ENCODE measurements around the gene WNT3.

DNA sequence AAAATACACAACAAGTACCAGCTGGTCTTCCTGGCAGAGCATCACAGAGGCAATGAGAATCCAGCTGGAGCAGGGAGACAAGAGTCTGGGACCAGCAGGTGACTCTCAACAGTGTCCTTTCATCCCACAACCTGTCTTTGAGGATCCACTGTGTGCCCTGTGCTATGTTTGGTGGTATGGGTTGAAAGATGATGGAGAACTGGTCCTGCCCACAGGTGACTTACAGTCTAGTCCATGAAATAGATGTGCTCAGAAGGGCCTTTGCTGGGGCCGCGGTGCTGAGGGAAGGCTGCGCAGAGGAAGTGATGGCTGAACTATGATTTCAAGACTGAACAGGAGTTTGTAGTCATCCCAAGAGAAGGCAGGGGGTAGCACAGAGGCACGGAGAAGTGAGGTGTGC is 17.9 kb downstream of the WNT3 start:
- TF ChIP-seq, protein P1, sequence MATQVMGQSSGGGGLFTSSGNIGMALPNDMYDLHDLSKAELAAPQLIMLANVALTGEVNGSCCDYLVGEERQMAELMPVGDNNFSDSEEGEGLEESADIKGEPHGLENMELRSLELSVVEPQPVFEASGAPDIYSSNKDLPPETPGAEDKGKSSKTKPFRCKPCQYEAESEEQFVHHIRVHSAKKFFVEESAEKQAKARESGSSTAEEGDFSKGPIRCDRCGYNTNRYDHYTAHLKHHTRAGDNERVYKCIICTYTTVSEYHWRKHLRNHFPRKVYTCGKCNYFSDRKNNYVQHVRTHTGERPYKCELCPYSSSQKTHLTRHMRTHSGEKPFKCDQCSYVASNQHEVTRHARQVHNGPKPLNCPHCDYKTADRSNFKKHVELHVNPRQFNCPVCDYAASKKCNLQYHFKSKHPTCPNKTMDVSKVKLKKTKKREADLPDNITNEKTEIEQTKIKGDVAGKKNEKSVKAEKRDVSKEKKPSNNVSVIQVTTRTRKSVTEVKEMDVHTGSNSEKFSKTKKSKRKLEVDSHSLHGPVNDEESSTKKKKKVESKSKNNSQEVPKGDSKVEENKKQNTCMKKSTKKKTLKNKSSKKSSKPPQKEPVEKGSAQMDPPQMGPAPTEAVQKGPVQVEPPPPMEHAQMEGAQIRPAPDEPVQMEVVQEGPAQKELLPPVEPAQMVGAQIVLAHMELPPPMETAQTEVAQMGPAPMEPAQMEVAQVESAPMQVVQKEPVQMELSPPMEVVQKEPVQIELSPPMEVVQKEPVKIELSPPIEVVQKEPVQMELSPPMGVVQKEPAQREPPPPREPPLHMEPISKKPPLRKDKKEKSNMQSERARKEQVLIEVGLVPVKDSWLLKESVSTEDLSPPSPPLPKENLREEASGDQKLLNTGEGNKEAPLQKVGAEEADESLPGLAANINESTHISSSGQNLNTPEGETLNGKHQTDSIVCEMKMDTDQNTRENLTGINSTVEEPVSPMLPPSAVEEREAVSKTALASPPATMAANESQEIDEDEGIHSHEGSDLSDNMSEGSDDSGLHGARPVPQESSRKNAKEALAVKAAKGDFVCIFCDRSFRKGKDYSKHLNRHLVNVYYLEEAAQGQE (IDR thresholded peaks at IDR 0.05), result no peak
- TF ChIP-seq YY1 (IDR thresholded peaks at IDR 0.05) (no peak), NR2F2 (IDR thresholded peaks at IDR 0.05) (no peak), JUND (IDR thresholded peaks at IDR 0.05) (no peak), TAF1 (conservative IDR thresholded peaks at IDR 0.05) (no peak)
- TF ChIP-seq, protein P2, sequence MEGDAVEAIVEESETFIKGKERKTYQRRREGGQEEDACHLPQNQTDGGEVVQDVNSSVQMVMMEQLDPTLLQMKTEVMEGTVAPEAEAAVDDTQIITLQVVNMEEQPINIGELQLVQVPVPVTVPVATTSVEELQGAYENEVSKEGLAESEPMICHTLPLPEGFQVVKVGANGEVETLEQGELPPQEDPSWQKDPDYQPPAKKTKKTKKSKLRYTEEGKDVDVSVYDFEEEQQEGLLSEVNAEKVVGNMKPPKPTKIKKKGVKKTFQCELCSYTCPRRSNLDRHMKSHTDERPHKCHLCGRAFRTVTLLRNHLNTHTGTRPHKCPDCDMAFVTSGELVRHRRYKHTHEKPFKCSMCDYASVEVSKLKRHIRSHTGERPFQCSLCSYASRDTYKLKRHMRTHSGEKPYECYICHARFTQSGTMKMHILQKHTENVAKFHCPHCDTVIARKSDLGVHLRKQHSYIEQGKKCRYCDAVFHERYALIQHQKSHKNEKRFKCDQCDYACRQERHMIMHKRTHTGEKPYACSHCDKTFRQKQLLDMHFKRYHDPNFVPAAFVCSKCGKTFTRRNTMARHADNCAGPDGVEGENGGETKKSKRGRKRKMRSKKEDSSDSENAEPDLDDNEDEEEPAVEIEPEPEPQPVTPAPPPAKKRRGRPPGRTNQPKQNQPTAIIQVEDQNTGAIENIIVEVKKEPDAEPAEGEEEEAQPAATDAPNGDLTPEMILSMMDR (IDR thresholded peaks at IDR 0.05; ENCODE audit: low read depth, low read length, missing input control), result no peak
- TF ChIP-seq, protein P3, sequence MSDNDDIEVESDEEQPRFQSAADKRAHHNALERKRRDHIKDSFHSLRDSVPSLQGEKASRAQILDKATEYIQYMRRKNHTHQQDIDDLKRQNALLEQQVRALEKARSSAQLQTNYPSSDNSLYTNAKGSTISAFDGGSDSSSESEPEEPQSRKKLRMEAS (IDR thresholded peaks at IDR 0.05), result no peak
